NB4 (cell line): Measurements from ENCODE around the gene PREP.

Experiments used
- CTCF ChIP-seq: IDR thresholded peaks from one replicate; pipeline ENCODE4 v1.5.1; 2012; ENCODE audit warnings: low read depth, low read length
- POLR2A ChIP-seq: IDR thresholded peaks from 2 replicates; pipeline ENCODE4 v1.6.1; 2011; ENCODE audit warnings: mild to moderate bottlenecking; ENCODE audit not compliant: insufficient read length; ENCODE audit errors: extremely low read depth

- TF ChIP-seq CTCF, result no peak
- no peak for TF ChIP-seq POLR2A
Measured at GRCh38 chr6:105273589-105273988, 129.3 kb downstream of the PREP start.
